Measurements from ENCODE around the gene SDCCAG8.

SDCCAG8 gene

GRCh38 chr1:243465738-243466137 is 209.9 kb downstream of the SDCCAG8 start:
- no peak for DNase-seq

- no peak for DNase-seq
These were observed 213.7 kb downstream of the SDCCAG8 start for GRCh38 chr1:243469497-243469896.

GRCh38 chr1:243470502-243470901 is 214.7 kb downstream of the SDCCAG8 start:
- DNase-seq: no peak

GRCh38 chr1:243471026-243471685 is 215.3 kb downstream of the SDCCAG8 start:
- no peak for DNase-seq

GRCh38 chr1:243471754-243472745 is 216.2 kb downstream of the SDCCAG8 start:
- no peak for DNase-seq

GRCh38 chr1:243473227-243474135 is 217.6 kb downstream of the SDCCAG8 start:
- DNase-seq: no peak

- no peak for DNase-seq
These were observed 218.5 kb downstream of the SDCCAG8 start for GRCh38 chr1:243474136-243474881.

GRCh38 chr1:243474906-243475305 is 219.1 kb downstream of the SDCCAG8 start:
- no peak for DNase-seq

- DNase-seq: no peak
These were observed 220.1 kb downstream of the SDCCAG8 start for GRCh38 chr1:243475966-243476365.

GRCh38 chr1:243477731-243478290 is 222.0 kb downstream of the SDCCAG8 start:
- no peak for DNase-seq

- DNase-seq: no peak
These were observed 225.3 kb downstream of the SDCCAG8 start for GRCh38 chr1:243481101-243481500.

GRCh38 chr1:243482141-243483022 is 226.5 kb downstream of the SDCCAG8 start:
- no peak for DNase-seq

- DNase-seq: no peak
These were observed 227.4 kb downstream of the SDCCAG8 start for GRCh38 chr1:243483071-243483771.

- DNase-seq: no peak
These were observed 228.1 kb downstream of the SDCCAG8 start for GRCh38 chr1:243483952-243484351.

GRCh38 chr1:243487036-243487648 is 231.3 kb downstream of the SDCCAG8 start:
- no peak for DNase-seq

GRCh38 chr1:243487649-243488227 is 231.9 kb downstream of the SDCCAG8 start:
- DNase-seq: no peak

GRCh38 chr1:243488459-243489157 is 232.8 kb downstream of the SDCCAG8 start:
- DNase-seq: no peak

GRCh38 chr1:243489158-243489527 is 233.3 kb downstream of the SDCCAG8 start:
- DNase-seq: no peak
